Memory B cell (primary cell): ENCODE data around the gene TRNP1.

Experiments
- ATAC-seq: fragments of 150-1000 bp; cut with Tn5 transposase; 2 replicates; pipeline ENCODE4 v1.10.0; 2021; ENCODE audit warnings: low read depth, mild to moderate bottlenecking, moderate library complexity
- DNase-seq, 2 donors: peaks; one replicate each; pipeline ENCODE4 v3.0.0; 2022; ENCODE audit warnings: low spot score in 2 of 2
- H3K27ac Mint-ChIP-seq: one replicate; pipeline ENCODE4 v1.8.0; 2022; ENCODE audit warnings: mild to moderate bottlenecking, moderate library complexity, mixed read lengths
- H3K27me3 Mint-ChIP-seq: one replicate; pipeline ENCODE4 v1.8.0; 2022; ENCODE audit warnings: mixed read lengths
- H3K36me3 Mint-ChIP-seq: one replicate; pipeline ENCODE4 v1.8.0; 2022; ENCODE audit warnings: mild to moderate bottlenecking, mixed read lengths
- H3K4me1 Mint-ChIP-seq: one replicate; pipeline ENCODE4 v1.8.0; 2022; ENCODE audit warnings: mixed read lengths
- H3K4me3 Mint-ChIP-seq: one replicate; pipeline ENCODE4 v1.8.0; 2022; ENCODE audit warnings: mild to moderate bottlenecking, moderate library complexity, mixed read lengths
- H3K9me3 Mint-ChIP-seq: one replicate; pipeline ENCODE4 v1.8.0; 2022; ENCODE audit warnings: mixed read lengths

The TRNP1 gene

DNA sequence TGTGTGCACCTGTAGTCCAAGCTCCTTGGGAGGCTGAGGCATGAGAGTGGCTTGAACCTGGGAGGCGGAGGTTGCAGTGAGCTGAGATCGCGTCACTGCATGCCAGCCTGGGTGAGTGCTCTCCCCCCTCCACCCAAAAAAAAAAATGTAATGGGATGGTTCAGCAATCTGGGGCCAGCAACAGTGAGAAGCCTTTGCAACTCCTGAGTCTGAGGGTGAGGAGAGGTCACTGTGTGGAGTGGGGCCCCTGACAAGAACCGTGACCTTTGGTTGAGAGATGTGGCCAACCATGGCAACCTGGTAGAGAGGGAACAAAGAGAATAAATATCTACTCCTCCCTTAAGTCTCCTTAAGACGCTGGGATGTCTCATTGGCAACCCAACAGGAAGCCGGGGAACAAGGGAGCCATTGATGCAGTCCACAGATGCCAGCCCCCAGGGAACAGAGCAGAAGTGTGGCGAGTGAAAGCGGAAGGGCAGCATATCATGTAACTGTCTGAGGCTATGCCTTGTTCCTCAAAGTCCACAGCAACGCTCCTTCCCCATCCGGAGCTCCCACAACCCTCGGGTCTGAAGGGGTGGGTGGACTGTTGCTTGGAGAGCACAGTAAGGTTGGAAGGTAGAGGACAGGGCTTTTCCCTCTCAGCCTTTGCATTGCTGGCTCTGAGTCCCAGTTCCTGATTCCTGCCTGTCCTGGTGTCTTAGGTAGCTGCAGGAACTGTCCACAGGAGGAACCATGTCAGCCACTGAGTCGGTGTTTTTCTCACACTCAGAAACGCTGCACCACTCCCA is 8.3 kb downstream of the TRNP1 start:
- Mint-ChIP-seq H3K36me3 (no peaks in the 10 kb centered on the region), H3K27me3 (no peaks in the 10 kb centered on the region), H3K4me3 (peak overlapping the region; percentile 77), H3K4me1 (peaks cover 18% of the 10 kb centered on the region), H3K9me3 (no peaks in the 10 kb centered on the region), H3K27ac (peak overlapping the region; percentile 55)
- DNase-seq (peak; percentile 49 to 55), ATAC-seq (peak; percentile 85)

DNA sequence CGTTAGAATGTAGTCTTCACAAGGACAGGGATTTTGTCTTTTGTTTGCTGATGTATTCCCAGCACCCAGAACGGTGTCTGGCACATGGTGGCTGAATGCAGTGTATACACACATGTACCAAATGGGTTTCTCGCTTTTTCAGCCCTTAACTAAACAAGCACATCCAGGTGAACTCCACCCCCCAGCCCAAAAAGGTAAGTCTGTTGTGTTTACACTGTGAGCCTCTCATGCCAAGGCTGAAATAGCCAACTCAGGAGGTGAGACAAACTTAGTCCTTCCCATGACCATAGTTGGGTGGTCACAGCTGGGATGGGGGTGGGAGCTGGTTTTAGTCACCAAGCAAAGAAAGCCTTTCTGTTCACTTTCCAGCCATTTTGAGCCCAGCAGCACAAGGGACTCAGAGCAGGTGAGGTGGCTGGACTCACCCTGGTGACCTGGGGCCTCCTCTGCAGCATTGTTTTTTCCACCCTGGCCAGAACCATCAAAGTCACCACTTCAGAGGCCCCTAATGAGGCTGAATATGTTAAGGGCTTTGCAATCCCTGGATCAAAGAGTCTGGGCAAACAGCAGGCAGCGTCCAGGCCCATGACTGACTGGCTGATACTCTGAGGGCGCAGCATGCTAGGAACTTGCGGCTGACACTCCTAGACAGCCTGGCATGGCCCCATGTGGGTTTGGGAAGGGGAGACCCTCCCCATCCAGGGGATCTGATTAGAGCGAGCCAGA is 10.4 kb downstream of the TRNP1 start:
- Mint-ChIP-seq H3K27me3 (peaks cover 2% of the 10 kb centered on the region), H3K36me3 (no peaks in the 10 kb centered on the region), H3K4me3 (no peak overlapping the region), H3K4me1 (peaks cover 12% of the 10 kb centered on the region), H3K9me3 (no peaks in the 10 kb centered on the region), H3K27ac (no peak overlapping the region)
- DNase-seq, result no peak
- no peak for ATAC-seq

DNA sequence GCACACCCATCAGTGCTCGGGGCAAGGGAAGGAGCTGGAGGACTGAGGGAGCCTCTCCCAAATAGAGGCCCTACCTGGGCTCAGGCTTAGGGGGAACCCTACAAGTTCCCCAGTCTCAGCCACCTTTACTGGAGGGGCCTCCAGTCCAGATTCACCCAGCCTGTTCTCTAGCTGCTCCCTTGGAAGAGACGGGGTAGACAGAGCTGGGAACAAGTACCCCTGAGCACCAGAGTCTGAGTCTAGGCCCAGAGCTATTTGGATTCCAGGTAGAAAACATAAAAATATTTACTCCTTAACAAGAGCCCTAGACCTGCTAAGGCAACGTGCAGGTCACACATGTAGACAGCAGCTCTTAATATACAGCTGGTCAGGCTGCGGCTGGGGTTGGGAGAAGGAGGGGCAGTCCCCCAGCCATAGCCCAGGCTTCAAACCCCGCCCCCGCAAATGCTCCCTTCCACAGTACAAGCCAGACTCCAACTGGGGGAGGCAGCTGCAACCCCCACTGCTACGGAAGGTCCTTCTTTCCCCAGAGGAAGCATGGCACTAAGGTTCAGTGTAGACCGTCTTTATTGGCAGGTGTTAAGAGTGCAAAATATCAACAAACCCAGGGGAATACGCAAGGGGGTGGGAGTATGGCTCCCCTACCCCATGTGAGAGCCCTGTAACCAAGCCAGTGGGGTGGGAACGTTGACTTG is 11.1 kb downstream of the TRNP1 start:
- H3K9me3 Mint-ChIP-seq, result no peaks in the 10 kb centered on the region
- peaks cover 12% of the 10 kb centered on the region for H3K4me1 Mint-ChIP-seq
- DNase-seq, result no peak
- H3K4me3 Mint-ChIP-seq, result no peak overlapping the region
- H3K27ac Mint-ChIP-seq, result no peak overlapping the region
- ATAC-seq, result no peak
- H3K36me3 Mint-ChIP-seq, result no peaks in the 10 kb centered on the region
- peaks cover 2% of the 10 kb centered on the region for H3K27me3 Mint-ChIP-seq

DNA sequence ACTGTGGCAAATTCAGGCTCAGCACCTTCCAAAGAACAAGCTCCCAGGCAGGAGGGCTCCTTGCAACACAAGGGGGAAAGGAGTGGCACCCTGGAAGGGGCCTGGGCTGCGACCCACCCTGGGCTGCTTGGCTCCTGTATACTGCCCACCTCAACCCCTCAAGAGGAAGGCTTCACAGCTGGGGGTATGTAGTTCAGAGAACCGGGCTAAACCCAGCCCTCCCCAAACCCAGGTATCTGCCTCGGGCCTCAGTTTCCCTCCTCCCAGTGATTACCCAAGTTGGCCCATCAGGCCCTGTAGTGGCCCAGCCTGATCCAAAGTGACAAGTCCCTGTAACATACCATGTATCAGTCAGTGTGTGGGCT is 11.7 kb downstream of the TRNP1 start:
- ATAC-seq, result no peak
- DNase-seq, result no peak
- H3K27me3 Mint-ChIP-seq, result peaks cover 2% of the 10 kb centered on the region
- H3K27ac Mint-ChIP-seq, result no peak overlapping the region
- H3K9me3 Mint-ChIP-seq, result no peaks in the 10 kb centered on the region
- no peaks in the 10 kb centered on the region for H3K36me3 Mint-ChIP-seq
- peaks cover 12% of the 10 kb centered on the region for H3K4me1 Mint-ChIP-seq
- H3K4me3 Mint-ChIP-seq, result no peak overlapping the region

DNA sequence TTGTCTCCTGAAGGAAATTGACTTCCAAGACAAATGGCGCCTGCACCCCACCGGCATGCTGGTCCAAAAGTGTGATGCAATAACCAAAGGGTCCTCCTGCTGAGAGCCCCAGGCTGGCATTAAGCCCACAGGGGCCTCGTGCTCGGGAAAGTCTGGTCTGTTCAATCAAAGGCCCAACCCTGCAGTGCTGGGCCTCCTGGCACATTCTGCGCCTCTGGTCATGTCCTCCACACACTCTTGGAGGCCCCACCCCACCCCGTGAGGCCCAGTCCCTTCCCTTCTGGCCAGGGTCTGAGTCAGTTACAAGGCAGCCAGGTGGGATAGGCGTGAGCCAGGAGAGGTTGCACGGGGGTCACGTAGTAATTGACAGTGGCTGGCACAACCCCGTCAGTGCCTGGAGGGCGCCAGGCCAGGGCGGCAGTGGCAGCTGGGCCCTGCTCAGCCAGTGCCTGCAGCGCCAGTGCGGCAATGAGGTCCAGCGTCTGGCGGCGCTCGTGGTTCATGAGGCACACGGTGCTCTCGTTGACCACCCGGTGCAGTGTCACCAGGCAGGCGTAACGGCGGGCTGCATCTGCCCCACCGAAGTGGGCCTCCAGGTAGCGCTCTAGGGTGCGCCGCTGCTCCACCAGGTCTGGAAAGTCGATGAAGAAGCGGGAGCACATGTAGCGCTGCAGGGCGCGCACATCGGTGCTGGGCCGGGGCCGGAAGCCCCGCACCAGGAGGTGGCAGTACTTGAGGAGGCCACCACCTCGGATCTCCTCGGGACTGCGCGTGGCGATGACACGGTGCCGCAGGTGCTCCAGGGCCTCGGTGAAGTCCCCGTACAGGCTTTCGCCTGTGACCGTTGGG is 12.4 kb downstream of the TRNP1 start:
- peaks cover 2% of the 10 kb centered on the region for H3K27me3 Mint-ChIP-seq
- no peaks in the 10 kb centered on the region for H3K36me3 Mint-ChIP-seq
- H3K4me3 Mint-ChIP-seq, result no peak overlapping the region
- no peaks in the 10 kb centered on the region for H3K9me3 Mint-ChIP-seq
- no peak for ATAC-seq
- no peak overlapping the region for H3K27ac Mint-ChIP-seq
- peaks cover 12% of the 10 kb centered on the region for H3K4me1 Mint-ChIP-seq
- no peak for DNase-seq

DNA sequence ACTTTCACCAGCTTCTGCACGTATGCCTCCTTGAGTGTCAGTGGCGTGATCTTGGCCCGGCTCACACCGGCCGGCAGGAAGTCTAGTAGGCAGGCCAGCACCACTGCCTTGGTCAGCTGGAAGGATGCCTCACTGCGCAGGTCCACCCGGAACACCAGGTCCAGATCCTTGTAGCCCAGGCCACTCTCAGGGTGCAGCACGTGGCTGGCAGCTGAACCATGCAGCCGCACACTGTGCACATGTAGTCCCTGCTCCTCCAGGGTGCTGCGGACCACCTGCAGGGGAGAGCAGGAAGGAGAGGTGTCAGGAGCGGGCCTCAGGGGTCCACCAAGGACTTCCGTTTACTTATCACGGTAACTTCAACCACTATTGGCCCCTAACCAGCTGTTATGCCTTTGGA is 13.2 kb downstream of the TRNP1 start:
- Mint-ChIP-seq H3K27ac (no peak overlapping the region), H3K4me3 (no peak overlapping the region), H3K9me3 (no peaks in the 10 kb centered on the region), H3K4me1 (peaks cover 10% of the 10 kb centered on the region), H3K36me3 (no peaks in the 10 kb centered on the region), H3K27me3 (peaks cover 2% of the 10 kb centered on the region)
- no peak for ATAC-seq
- no peak for DNase-seq

DNA sequence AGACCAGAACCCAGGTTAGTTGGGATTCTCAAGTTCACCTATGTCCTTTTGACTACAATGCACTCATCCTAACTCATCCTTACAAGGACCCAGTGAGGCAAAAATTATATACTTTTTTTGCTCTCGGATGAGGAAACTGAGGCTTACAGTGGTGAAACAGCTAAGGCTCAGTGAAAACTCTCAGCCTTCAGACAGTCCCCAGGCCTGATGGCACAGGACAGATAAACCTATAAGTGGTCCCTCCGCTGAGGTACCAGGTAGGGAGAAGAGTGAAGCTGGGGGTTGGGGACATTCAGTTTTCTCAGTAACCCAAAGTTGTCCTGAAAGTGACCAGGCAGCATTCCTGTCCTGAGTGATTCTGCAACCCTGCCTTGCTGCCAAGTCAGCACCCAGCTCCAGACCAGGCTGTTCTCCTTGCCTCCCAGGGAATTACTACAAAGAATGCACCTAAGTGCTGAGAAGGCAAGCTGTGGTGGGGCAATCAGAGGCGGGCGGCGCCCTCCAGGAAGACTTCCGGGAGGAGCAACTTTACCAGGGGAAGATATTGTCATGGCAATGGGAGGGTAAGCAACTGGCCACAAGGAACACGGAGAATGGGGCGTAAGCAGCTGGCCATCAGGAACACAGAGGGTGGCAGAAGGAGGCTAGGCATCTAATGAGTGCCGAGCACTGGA is 14.6 kb downstream of the TRNP1 start:
- H3K36me3 Mint-ChIP-seq, result no peaks in the 10 kb centered on the region
- ATAC-seq (no peak), DNase-seq (no peak)
- peaks cover 5% of the 10 kb centered on the region for H3K4me1 Mint-ChIP-seq
- H3K4me3 Mint-ChIP-seq, result no peak overlapping the region
- H3K9me3 Mint-ChIP-seq, result no peaks in the 10 kb centered on the region
- no peak overlapping the region for H3K27ac Mint-ChIP-seq
- H3K27me3 Mint-ChIP-seq, result peaks cover 4% of the 10 kb centered on the region

DNA sequence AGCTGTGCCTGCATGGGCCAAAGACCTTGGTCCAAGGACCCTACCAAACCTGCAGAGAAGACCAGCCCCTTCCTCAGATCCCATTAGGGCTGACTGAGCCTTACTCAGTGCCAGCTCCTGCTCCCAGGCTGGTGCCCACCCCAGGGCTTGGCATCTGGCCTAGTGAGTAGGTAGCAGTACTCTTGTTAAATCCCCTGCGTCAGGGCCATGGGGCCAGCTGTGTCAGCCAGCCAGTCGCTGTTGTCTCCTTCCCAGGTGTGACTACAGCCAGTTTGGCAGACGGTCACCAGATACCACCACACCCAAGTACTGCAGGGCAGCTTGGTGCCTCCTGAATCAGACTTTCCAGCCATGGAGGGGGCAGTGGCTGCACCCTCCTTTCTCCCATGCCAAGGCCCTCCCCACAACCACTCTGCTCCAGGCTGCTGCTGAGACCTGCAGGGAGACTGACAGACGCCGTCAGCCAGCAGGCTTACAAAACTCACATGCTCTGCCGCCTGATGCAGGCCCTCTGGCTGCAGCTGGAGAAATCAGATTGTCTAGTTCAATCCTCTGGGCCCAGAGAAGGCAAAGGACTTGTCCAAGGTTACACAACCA is 16.2 kb downstream of the TRNP1 start:
- H3K27ac Mint-ChIP-seq, result no peak overlapping the region
- peaks cover 5% of the 10 kb centered on the region for H3K27me3 Mint-ChIP-seq
- no peaks in the 10 kb centered on the region for H3K9me3 Mint-ChIP-seq
- no peak overlapping the region for H3K4me3 Mint-ChIP-seq
- H3K36me3 Mint-ChIP-seq, result no peaks in the 10 kb centered on the region
- DNase-seq (no peak), ATAC-seq (no peak)
- peaks cover 5% of the 10 kb centered on the region for H3K4me1 Mint-ChIP-seq

DNA sequence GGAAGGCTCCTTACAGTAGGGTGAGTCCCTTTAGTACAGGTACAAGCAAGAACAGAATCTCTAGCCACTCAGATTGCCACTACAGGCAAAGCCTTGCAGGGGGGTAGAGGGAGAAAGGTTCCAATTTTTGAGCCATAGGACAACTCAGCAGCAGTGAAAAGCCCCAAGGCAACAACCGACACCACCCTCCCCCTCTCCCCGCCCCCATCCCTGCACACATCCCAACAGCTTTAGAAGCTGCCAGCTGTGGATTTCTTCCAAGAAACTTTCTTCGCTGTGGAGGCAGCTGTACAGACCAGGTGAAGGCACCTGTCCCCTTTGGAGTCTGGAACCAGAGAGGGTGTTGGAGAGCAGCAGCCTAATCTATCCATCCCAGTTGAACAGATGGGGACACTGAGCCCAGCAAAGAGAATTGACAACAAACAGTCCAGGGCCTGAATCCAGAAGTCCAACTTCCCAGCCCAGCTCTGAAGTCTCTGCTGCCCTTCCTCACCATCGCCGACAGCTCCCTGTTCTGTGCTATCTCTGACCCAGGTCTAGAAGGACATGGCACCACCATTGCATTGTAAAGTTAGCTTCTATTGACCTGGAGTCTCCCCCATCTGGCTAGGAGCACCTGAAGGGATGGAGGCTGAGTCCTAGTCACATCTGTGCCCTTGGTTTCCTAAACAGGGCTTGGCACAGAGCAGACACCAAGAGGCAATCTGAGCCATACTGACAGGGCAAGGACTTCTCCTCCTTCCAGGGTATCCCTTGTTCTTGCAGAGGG is 16.9 kb downstream of the TRNP1 start:
- DNase-seq (no peak), ATAC-seq (no peak)
- peaks cover 5% of the 10 kb centered on the region for H3K27me3 Mint-ChIP-seq
- H3K36me3 Mint-ChIP-seq, result no peaks in the 10 kb centered on the region
- no peaks in the 10 kb centered on the region for H3K9me3 Mint-ChIP-seq
- no peak overlapping the region for H3K27ac Mint-ChIP-seq
- no peak overlapping the region for H3K4me3 Mint-ChIP-seq
- peaks cover 7% of the 10 kb centered on the region for H3K4me1 Mint-ChIP-seq

DNA sequence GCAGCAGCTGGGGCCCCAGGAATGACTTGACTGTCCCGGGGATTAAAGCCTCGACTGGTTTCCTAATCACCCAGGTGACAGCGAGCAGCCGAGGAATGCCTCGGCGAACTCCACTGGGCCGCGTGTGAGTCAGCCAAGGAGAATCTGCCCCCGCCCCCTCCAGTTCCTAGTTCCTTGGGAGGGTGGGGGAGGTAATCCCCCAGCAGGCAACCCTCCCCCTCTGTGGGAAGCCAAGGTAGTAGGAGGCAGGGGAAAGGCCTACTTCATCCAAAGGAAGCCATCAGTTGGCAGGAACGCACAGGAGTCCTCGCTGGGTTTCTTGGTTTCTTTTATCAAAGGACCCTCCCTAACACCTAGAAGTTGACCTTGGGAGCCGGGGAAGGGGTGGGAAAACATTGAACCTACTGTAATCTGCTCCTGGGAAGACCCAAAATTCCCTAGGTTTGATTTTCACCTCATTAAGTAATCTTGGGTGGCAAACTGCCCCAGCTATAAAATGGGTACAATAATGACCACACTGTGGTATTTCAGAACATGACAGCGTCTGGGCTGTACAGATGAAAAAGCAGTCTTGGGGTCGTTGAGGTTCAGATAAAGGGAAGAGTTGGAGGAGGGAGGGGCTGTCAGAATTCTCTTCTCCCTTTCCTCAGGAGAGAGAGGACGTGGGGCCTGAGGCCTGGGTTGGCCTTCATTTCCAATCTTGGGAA is 17.7 kb downstream of the TRNP1 start:
- peak overlapping the region; percentile 38 for H3K4me3 Mint-ChIP-seq
- H3K9me3 Mint-ChIP-seq, result no peaks in the 10 kb centered on the region
- DNase-seq (no peak), ATAC-seq (no peak)
- no peak overlapping the region for H3K27ac Mint-ChIP-seq
- peaks cover 7% of the 10 kb centered on the region for H3K4me1 Mint-ChIP-seq
- H3K36me3 Mint-ChIP-seq, result no peaks in the 10 kb centered on the region
- peaks cover 5% of the 10 kb centered on the region for H3K27me3 Mint-ChIP-seq

DNA sequence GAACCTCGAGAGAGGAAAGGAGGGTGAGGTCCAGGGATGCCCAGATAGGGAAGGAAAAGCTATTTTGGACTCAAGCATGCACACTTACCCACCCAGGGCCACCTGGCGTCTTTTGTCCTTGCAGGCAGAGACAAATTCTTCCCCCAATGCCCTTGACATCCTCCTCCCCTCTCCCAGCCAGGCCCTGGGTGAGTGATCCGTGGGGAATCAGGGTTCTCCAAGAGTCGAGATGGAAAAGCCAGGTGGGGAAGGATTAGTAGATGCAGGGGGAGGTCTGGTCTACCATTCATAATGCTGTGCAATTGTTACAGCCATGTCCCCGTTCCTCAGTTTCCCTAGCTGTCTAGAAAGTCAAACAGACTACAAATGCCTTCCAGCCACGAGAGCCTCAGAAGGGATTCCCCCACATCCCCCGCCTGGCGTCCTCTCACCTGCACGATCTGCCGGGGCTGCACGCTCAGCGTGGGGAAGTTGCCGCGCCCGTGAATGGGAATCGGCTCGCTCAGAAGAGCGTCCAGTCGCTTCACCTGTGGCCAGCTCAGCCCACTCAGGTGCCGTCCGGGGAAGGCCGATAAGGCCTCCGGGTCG is 18.6 kb downstream of the TRNP1 start:
- Mint-ChIP-seq H3K9me3 (no peaks in the 10 kb centered on the region), H3K4me3 (peak overlapping the region; percentile 14), H3K27me3 (peaks cover 5% of the 10 kb centered on the region), H3K4me1 (peaks cover 7% of the 10 kb centered on the region), H3K27ac (no peak overlapping the region), H3K36me3 (no peaks in the 10 kb centered on the region)
- peak; percentile 56 for ATAC-seq
- no peak for DNase-seq

DNA sequence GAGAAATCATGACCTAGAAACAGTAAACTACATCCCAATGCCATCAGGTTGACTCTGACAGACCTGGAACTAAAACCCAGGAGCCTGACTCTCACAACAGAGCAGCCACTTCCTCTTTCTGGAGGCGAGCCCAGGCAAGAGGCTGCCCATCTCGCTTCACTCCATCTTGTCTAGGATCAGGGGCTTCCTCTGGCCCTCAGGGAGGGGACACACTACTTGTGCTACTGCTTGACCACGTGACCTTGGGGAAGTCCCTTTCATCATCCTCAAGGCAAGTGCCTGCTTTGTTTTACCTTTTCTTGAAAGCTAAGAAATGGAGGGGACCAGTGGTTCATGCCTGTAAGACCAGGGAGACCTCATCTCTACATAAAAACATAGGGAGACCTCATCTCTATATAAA is 21.8 kb downstream of the TRNP1 start:
- no peaks in the 10 kb centered on the region for H3K9me3 Mint-ChIP-seq
- H3K27me3 Mint-ChIP-seq, result peaks cover 4% of the 10 kb centered on the region
- no peaks in the 10 kb centered on the region for H3K36me3 Mint-ChIP-seq
- H3K4me1 Mint-ChIP-seq, result peaks cover 7% of the 10 kb centered on the region
- H3K27ac Mint-ChIP-seq, result no peak overlapping the region
- DNase-seq, result no peak
- no peak overlapping the region for H3K4me3 Mint-ChIP-seq
- ATAC-seq, result peak; percentile 57
